Upper lobe of left lung (tissue), 6 donors: ENCODE data around the gene PTPRO. TPM values are rescaled to one million over a fixed set of nuclear protein-coding genes. Genes with fewer than 3 reads are reported as not detected.

Experiments used
- ATAC-seq, 2 donors: fragments of 200-7000 bp; cut with Tn5 transposase; one replicate each; pipeline ENCODE4 v1.9.1; 2022; ENCODE audit warnings: mild to moderate bottlenecking in 2 of 2, moderate library complexity in 2 of 2; ENCODE audit not compliant: low FRiP score in 2 of 2
- DNase-seq, 2 donors: peaks; one replicate each; pipeline ENCODE4 v3.0.0-alpha.2; 2019 to 2020
- H3K27ac ChIP-seq, 4 donors: fragments of 200-600 bp; sonication (generic); one replicate each; pipeline ENCODE4 v1.5.1; 2016 to 2019
- H3K27me3 ChIP-seq, 4 donors: fragments of 200-600 bp; sonication (generic); one replicate each; pipeline ENCODE4 v1.5.1; 2017 to 2019
- H3K36me3 ChIP-seq, 4 donors: fragments of 200-600 bp; sonication (generic); one replicate each; pipeline ENCODE4 v1.5.1; 2016 to 2019
- H3K4me1 ChIP-seq, 4 donors: fragments of 200-600 bp; sonication (generic); one replicate each; pipeline ENCODE4 v1.5.1; 2018 to 2019
- H3K4me3 ChIP-seq, 4 donors: fragments of 200-600 bp; sonication (generic); one replicate each; pipeline ENCODE4 v1.5.1; 2017 to 2019; ENCODE audit warnings: mild to moderate bottlenecking in 2 of 4, moderate library complexity in 1 of 4
- H3K9me3 ChIP-seq, 4 donors: fragments of 200-600 bp; sonication (generic); one replicate each; pipeline ENCODE4 v1.5.1; 2018 to 2019
- CTCF ChIP-seq, 6 experiments: fragments of 450-650 bp in 4 of 6; fragments of 200-600 bp in 2 of 6; sonication (generic) in 2 of 6; IDR thresholded peaks; one replicate each; pipeline ENCODE4 v1.5.1; 2016 to 2019; ENCODE audit warnings: antibody characterized with exemption in 6 of 6
- EP300 ChIP-seq, 4 donors: sonication (generic); formaldehyde crosslinking; IDR thresholded peaks; one replicate each; pipeline ENCODE4 v1.5.1; 2017; ENCODE audit warnings: antibody characterized with exemption in 4 of 4, control low read depth in 2 of 4
- POLR2A ChIP-seq, 4 donors: fragments of 450-650 bp; IDR thresholded peaks; one replicate each; pipeline ENCODE4 v1.5.1; 2016 to 2017; ENCODE audit warnings: antibody characterized with exemption in 4 of 4, mild to moderate bottlenecking in 2 of 4
- POLR2AphosphoS5 ChIP-seq, 2 donors: sonication (generic); formaldehyde crosslinking; IDR thresholded peaks; one replicate each; pipeline ENCODE4 v1.5.1; 2017; ENCODE audit warnings: antibody characterized with exemption in 2 of 2
- WGBS, 2 donors: methylation state at CpG; one replicate each; pipeline ENCODE4 v1.1.5; 2017 to 2018; 5-methylcytosine and 5-hydroxymethylcytosine counted together
- total RNA-seq, 6 donors: library from RNA; depleted of rRNA in 4 of 6; stranded (reverse); fragments of >200 nt in 4 of 6; gene quantifications; one replicate each; pipeline versions ENCODE4 v1.1.0 to v1.2.1, GENCODE V29; 2016 to 2021
- donor health status: DM: no; HTN: no; CAD: no; lungs with moderate emphysema.
- donor health status: DM: no; HTN: yes; CAD: no; lungs with severe emphysema.

PTPRO gene
- total RNA-seq, 6 donors from 2014 or later, result 3.6 to 19.0 (median 8.4) TPM

- peaks cover 5 to 16% (median 6%) of the 10 kb centered on the region in 4 donors for H3K9me3 ChIP-seq
- no peak overlapping the region for H3K4me3 ChIP-seq
- ATAC-seq, result no peak
- no peaks in the 10 kb centered on the region for H3K36me3 ChIP-seq
- no peak overlapping the region for H3K27ac ChIP-seq
- no peak for DNase-seq
- no peaks in the 10 kb centered on the region for H3K27me3 ChIP-seq
- 93 to 100% methylated on average over 1 of the region's 1 CpG for WGBS, 2 donors
- H3K4me1 ChIP-seq, result no peaks in the 10 kb centered on the region
- TF ChIP-seq CTCF (IDR thresholded peaks at IDR 0.05), result no peak
Measured at GRCh38 chr12:15458008-15458407, 135.7 kb downstream of the PTPRO start.

- Histone ChIP-seq H3K9me3 (no peaks in the 10 kb centered on the region), H3K4me1 (no peaks in the 10 kb centered on the region), H3K36me3 (no peaks in the 10 kb centered on the region), H3K27ac (no peak overlapping the region), H3K27me3 (no peaks in the 10 kb centered on the region), H3K4me3 (no peak overlapping the region)
- no peak for DNase-seq
- TF ChIP-seq CTCF (IDR thresholded peaks at IDR 0.05) (no peak), POLR2AphosphoS5 (IDR thresholded peaks at IDR 0.05) (no peak), EP300 (IDR thresholded peaks at IDR 0.05) (no peak), POLR2A (IDR thresholded peaks at IDR 0.05) (no peak)
- ATAC-seq, result no peak
- 65 to 71% methylated on average over 2 of the region's 2 CpGs for WGBS, 2 donors
Measured at GRCh38 chr12:15468911-15469310, 146.6 kb downstream of the PTPRO start.

GRCh38 chr12:15469356-15469755 lies 147.0 kb downstream of the PTPRO start:
- no peak for TF ChIP-seq POLR2A (IDR thresholded peaks at IDR 0.05)
- TF ChIP-seq POLR2AphosphoS5 (IDR thresholded peaks at IDR 0.05), result no peak
- TF ChIP-seq CTCF (IDR thresholded peaks at IDR 0.05), result no peak
- no peak for TF ChIP-seq EP300 (IDR thresholded peaks at IDR 0.05)
- Histone ChIP-seq H3K4me3 (no peak overlapping the region), H3K9me3 (no peaks in the 10 kb centered on the region), H3K27me3 (no peaks in the 10 kb centered on the region), H3K4me1 (no peaks in the 10 kb centered on the region), H3K27ac (no peak overlapping the region), H3K36me3 (no peaks in the 10 kb centered on the region)
- no peak for ATAC-seq
- no peak for DNase-seq
- 64 to 68% methylated on average over 4 of the region's 4 CpGs for WGBS, 2 donors

GRCh38 chr12:15472036-15472435 lies 149.7 kb downstream of the PTPRO start:
- peak in 1 of 2 donors; percentile 53 for DNase-seq
- Histone ChIP-seq H3K36me3 (no peaks in the 10 kb centered on the region), H3K27me3 (no peaks in the 10 kb centered on the region), H3K4me3 (no peak overlapping the region), H3K4me1 (no peaks in the 10 kb centered on the region), H3K27ac (no peak overlapping the region), H3K9me3 (no peaks in the 10 kb centered on the region)
- TF ChIP-seq POLR2AphosphoS5 (IDR thresholded peaks at IDR 0.05), result no peak
- WGBS, 2 donors, result 54 to 68% methylated on average over 2 of the region's 2 CpGs
- peak in 1 of 2 donors; percentile 72 for ATAC-seq

GRCh38 chr12:15474766-15475165 lies 152.5 kb downstream of the PTPRO start:
- Histone ChIP-seq H3K4me1 (no peaks in the 10 kb centered on the region), H3K27ac (no peak overlapping the region), H3K36me3 (no peaks in the 10 kb centered on the region), H3K27me3 (no peaks in the 10 kb centered on the region), H3K9me3 (no peaks in the 10 kb centered on the region), H3K4me3 (no peak overlapping the region)
- DNase-seq (no peak), ATAC-seq (no peak)
- TF ChIP-seq POLR2AphosphoS5 (IDR thresholded peaks at IDR 0.05) (no peak), CTCF (IDR thresholded peaks at IDR 0.05) (no peak), POLR2A (IDR thresholded peaks at IDR 0.05) (no peak), EP300 (IDR thresholded peaks at IDR 0.05) (no peak)
- WGBS, 2 donors, result 84 to 90% methylated on average over 6 of the region's 6 CpGs
